HG02884 (cell line): ENCODE data around the gene LYSMD2.

Experiments used
- ATAC-seq: cut with Tn5 transposase; IDR thresholded peaks from one replicate; pipeline ENCODE4 v1.9.1; 2021; ENCODE audit warnings: mild to moderate bottlenecking, moderate library complexity; ENCODE audit not compliant: unreplicated experiment

Gene LYSMD2

DNA sequence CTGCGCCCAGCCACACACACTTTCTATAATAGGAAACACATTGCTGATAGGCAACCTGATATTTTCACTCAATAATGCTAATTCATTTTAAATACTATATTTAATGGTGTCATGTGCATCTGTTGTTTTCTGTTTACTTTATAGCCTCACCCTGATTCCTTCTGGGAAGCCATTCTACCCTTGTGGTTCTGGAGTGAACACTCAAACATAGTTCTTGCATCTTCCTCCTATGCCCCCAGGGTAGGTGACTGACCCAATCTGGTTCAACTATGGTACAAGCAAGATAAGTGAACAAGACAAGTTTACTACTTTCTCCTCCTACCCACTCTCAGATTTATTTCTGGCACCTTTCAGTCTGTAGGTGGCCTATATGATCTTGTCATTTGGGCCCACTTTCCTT is 60.4 kb downstream of the LYSMD2 start:
- no peak for ATAC-seq

DNA sequence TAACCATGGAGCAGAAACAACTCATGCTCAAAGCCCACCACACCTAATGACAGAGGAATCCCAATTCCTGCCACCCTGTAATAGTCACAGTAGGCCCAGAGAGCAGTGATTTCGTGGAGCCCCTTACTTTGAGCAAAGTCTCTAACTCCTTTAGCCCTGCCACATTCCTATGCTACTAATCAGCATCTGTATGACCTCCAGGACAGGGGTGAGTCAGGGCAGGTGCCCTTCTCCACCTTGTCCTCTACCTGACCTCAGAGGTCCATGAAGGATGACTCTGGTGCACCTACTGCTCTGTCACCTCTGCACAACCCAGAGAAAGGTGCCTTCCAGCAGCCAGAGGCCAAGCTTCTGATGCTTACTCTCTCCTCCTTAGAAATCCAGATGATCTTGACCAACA is 62.2 kb downstream of the LYSMD2 start:
- no peak for ATAC-seq
